HG03565 (cell line): ENCODE measurements around the gene GTF3C5.
"Not testable (repeated sequence)": the region's sequence is repeated elsewhere in the genome, so short reads cannot be mapped to it uniquely, and the experiment has no call there.

Source experiments
- ATAC-seq: cut with Tn5 transposase; IDR thresholded peaks from one replicate; pipeline ENCODE4 v1.9.1; 2021; ENCODE audit warnings: mild to moderate bottlenecking, moderate library complexity; ENCODE audit not compliant: unreplicated experiment

The GTF3C5 gene

DNA sequence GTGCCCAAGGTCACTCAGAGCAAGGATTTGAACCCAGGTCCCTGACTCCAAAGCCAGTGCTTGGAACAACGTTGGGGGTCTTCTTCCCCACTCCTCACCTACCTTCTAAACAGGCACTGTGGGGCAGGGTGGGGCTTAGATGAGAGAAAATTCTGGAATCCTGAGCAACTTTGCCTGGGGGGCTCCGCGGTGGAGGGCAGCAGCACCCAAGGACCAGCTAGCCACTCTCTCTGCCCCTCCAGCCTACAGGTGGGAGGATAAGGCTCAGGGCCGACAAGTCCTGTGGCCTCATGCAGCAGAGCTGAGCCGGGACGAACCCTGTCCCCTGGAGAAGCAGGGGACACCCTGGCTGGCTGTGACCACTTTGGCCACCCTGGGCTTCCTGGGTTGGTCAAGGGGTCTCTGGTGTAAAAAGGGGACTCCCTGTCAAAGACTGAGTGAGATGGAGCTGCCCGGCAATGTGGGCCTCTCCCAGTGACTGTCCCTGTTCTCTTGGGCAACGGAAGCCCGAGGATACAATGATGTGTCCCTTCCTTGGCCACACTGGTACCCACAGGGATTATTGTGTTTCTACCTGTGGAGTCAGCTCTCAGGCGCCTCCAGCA lies 57.5 kb downstream of the GTF3C5 start:
- no peak for ATAC-seq

DNA sequence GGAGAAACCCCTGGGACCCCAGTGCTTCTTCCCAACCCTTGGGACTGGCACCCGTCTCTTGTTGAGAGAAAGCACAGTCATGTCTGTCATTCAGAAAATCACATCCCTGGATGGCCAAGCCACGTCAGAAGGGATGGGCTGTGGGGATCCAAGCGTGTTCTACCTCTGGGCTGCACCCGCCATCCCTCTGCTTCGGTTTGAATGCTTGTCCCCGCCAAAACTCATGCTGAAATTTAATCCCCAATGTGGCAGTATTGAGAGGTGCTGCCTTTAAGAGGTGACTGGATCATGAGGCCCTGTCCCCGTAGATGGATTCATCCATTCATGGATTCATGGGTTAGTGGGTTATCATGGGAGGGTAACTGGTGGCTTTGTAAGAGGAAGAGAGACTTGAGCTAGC lies 58.0 kb downstream of the GTF3C5 start:
- no peak for ATAC-seq

DNA sequence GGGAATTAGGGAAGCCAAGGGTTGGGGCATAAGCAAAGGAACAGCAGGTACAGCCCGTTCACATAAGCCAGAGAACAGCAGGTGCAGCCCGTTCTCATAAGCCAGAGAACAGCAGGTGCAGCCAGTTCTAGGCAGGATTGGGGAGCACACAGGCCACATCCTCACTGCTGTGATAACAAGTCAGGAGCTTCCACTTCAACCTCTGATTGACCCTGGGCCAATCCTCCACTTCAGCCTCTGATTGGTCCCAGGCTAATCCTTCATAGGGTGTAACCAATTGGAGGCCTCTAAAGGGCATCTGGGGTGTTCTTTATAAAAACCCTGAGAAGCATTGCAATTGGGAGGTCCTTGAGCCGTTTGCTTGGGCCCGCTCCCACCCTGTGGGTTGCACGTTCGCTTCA lies 58.5 kb downstream of the GTF3C5 start:
- no peak for ATAC-seq

DNA sequence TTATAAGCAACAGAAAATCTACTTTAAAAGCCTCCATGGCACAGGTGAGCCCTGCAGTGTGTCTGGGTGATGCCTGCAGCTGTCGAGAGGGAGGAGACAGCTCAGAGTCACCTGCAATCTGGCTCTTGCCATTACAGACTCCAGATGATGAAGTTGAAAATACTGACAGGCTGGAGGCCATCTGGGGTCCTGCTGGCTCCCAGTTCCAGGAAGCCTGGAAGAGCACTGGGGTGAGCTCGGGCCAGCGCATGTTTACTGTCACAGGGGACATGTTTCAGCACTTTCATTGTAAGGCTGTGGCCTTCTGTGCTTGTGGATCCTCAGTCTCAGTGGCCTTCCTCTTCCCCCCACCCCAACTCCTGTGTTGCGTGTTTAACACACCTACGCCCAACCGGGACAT lies 59.4 kb downstream of the GTF3C5 start:
- no peak for ATAC-seq

DNA sequence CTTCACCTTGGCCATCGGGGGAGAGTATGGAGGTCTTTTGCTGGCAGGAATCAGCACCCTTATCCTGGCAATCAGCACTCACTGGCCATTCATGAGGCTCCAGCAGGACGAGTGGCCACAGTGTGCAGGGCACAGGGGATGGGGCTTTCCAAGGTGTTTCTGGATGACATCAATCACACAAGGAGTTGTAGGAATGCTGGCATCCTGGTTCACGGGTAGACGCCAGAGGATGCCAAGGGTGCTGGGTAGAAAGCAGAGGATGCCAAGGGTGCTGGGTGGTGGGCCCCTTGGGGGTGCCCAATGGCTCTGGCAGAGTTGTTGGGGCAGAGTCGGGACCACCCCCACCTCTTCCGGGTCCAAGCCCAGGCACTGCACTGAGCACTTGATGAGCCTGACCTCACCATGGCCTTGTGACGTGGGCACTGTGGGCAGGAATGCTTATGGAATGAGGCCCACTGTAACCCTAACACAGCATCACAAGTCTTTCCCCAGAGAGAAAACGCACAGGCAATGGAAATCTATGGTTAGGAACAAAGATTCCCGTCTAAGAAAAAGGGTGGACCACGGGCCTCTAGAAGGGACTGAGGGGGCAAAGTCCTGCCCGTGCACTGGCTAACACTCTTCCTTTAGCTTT lies 60.1 kb downstream of the GTF3C5 start:
- ATAC-seq = no peak

DNA sequence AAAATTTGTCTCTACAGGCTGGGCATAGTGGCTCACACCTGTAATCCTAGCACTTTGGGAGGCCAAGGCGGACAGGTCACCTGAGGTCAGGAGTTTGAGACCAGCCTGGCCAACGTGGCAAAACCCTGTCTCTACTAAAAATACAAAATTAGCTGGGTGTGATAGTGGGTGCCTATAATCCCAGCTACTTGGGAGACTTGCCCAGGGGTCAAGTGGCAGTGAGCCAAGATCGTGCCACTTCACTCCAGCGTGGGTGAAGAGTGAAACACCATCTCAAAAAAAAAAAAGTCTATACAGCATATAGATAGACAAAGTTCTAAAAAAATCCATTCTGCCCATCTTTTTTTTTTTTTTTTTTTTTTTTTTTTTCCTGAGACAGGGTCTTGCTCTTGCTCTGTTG lies 63.6 kb downstream of the GTF3C5 start:
- ATAC-seq = not testable (repeated sequence)

DNA sequence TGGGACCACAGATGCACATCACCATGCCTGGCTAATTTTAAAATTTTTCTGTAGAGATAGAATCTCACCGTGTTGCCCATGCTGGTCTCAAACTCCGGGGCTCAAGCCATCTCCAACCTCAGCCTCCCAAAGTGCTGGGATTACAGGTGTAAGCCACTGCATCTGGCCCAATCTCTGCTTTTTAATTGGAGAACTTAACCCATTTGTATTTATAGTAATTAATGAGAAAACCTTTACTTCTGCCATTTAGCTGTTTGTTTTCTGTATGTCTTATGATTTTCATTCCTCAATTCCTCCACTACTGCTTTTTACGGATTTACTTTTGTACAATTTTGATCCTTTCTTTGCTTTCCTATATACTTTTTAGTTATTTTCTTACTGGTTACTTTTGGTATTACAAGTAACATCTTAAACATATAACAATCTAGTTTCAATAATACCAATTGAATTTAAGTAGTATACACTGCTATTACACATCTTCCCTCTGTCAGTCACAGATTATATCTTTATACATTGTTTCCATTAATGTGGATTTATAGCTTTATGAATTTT lies 64.1 kb downstream of the GTF3C5 start:
- no peak for ATAC-seq

DNA sequence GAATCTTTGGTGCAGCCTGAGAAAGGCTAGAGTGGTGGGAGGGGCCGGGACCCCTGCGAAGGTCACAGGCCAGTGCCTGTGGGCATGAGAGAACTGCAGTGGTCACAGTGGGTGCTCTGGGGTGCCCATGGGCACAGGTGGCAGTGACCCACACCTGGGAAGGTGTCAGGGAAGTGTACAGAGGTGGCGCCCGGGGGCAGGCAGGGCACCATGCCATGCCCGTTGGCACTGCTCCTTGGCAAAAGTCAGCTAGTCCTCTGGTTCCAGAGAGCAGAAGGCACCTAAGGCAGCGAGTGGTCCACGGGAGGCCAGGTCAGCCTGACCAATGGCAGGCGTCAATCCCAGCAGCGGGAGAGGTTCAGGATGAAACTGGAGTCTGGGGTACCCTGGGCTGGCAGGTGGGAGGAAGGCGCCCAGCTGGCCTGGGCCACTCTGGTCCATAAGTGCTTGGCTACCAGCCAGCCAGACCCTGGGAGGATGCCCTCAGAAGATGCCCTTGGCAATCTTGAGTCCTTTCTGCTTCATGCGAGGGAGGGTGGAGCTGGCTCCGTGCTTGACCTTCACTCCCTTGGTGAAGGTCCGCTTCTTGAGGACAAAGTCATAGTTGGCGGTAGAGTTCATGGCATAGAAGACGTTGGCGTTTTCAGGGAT lies 67.4 kb downstream of the GTF3C5 start:
- ATAC-seq = no peak

DNA sequence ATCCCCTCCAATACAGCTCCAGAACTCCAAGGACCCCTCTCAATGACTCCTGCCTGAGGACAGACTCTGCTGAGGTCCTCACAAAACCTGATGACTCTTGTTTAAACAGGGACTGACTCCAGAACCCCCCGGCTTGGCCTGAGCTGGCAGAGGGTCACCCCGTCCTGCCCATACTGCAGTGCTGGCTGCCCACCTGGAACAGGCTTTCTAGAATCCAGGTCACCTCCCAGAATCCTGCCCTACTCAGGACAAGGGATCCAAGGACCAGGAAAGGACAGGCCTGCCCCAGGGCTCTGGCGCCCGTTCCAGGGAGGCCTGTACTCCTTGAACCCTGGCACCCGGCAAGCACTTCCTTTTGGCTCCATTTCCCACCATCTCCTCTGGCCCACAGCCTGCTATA lies 68.1 kb downstream of the GTF3C5 start:
- no peak for ATAC-seq

DNA sequence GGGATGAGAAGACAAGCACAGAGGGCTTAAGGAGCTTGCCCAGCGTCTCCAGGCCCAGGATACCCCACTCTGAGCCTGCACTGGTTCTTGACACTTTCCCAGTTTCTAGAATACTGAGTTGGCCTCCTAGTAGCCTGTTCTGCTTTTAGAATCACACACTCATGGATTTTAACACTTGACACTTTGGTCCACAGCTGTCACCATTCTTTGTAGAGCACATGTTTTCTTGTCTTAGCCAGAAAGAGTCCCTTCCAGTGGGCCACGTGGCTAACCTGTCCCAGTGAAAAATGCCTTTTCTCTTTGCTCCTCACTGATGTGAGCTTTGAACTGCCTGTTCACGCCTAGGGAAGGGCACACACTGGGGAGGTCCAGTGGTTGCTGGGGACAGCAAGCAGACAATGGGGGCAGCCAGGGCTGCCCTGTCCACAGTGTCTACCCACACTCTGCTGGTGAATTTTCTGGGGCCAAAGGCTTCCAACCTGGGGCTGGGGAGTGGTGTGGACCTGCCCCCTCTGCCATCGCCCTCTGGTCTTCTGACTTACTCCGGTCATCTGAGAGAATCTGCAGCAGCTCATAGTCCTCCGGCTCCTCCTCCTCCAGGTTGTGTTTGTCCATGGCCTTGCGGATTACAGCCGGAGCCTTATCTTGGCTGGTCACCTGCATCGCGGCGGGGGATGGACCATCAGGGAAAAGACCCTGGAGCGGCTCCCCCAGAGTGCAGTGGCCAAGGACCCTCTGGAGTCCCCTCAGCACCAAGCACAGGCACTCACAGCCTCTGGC lies 69.1 kb downstream of the GTF3C5 start:
- no peak for ATAC-seq

DNA sequence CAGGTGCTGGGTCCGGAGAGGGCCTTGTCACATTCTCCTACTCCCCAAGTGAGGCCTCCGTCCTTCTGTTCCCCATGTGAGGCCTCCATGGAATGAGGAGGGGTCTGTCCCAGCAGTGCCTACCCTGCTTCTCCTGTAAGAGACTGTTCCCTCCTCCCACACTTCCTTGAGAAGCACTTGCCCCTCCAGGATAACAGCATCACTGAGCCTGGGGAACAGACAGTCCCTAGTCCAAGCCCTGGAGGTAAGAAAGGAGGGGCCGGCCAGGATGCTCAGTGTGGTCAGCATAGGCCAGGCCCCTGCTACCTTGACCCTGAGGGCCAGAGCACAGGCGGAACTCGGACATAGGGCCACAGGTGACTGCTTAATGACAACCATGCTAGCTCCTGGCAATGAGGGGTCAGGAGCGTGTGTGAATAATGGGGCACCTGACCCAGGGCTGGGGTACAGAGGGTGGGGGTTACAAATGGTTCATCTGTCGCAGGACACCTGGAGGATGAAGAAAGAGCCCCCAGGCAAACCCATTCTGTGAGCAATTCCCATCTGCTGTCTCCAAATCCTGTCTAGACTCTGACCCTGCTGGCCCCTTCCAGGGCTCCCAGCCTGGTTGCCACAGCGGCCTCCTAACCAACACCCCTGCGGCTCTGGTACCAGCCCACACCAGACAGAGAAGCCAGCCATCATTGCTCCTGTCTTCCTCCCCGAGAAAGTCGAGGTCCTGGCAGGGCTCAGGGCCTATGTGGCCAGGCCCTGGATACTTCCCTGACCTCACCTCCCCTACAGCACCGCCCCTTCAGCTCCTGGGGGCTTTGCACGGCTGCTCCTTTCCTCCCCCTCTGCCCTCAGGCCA lies 69.9 kb downstream of the GTF3C5 start:
- no peak for ATAC-seq

DNA sequence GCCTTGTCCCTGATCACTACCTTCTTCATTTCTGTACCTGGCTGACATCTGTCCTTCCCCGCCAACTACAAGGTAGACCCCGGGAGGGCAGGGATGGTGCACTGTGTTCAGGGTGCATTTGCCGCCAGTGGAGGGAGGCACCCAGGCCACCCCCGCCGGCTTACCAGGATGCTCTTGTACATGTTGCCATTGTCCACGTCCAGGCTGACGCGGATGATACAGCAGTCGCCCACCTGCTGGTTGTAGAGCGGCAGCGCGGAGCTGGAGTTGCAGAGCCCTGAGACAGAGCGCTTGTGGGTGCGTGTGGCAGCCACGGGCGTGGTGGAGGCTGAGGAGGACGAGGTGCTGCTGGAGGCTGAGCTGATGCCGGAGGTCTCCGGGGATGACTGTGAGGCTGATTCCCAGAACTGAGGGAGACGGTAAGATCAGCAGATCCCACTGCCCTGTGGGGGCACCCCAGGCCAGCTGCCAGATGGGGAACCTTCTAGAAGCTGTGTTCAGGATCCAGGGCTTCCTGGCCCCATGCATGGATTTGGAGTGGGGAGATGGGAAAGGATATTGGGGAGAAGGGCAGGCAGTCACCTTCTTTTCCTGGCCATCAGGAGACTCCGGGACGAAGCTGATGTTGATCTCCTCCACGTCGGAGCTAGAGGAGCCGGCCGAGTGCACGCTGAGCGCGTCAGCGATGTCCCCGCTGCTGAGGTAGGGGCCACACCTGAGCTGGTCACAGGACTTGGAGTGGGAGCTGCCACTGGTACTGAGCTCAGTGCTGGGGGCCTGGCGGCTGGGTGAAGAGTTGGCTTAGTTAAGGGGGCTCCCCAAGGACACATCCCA lies 70.8 kb downstream of the GTF3C5 start:
- ATAC-seq = no peak

DNA sequence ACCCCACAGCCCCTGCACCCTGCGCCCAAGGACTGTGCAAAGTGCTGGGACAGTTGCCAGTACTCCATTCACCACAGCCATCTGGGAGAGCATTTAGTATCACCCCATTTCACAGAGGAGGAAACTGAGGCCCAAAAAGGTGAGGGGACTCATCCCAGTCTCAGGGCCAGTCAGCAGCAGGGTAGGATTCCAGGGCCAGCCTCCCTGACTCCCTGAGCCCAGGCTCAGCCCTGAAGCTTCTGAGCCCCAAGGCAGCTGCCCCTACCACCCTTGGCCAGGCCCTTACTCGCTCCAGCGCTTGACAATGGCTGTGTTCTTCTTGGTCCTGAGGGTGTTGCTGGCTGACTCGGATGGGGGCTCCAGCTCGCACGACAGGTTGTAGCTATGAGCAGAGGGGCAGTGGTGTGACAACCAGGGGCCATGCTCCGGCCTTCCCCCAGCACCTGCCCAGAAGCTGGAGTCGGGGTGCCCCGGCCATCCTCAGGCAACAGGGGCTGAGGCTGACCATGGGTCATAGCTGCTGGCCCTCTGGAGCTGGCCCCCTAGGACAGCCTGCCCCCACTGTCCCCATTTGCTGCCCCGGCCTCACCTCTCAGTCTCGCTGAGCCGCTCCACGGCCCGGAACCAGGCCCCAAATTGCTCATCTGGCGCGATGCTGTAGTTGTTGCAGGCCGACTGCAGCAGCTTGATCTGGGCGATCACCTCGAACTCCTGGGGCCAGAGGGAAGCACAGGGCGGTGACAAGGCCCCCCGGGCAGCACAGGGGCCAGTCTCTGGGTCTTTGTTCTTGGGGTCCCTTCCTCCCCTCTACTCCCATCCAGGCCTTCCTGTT lies 71.6 kb downstream of the GTF3C5 start:
- no peak for ATAC-seq

DNA sequence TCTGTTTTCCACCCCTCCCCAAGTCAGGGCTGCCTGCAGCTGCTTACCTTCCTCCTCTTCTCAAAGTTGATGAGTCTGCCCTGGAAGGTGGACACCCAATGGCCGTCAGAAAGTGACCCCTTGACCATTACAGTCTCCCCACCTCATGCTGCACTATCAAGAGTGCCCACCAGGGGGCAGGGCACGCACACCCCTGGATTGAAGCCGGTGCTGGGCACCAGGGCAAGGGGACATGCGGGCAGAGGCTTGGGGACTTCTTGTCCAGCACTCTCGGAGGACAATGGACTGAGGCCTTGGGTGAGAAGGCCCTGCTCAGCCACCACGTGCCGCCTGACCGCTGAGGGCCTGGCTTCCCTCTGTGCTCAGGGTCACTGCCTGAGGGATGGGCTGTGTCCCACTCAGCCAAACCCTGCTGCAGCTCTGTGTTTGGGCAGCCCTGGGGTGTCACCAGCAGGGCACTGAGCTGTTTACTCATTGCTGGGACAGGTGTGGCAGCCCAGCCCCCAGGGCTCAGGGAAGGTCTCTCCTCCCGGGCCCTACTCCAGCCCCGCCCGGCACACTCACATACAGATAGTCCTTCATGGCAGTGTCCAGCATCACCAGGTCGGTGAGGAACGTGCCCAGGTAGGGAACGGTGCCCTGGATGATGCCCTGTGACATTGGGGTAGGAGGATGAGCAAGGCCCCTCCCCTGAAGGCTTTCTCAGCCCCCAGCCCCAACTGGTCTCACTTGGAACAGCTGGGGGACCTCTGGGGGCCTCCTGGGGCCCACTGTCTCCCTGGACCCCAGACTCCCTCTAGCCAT lies 72.6 kb downstream of the GTF3C5 start:
- no peak for ATAC-seq

DNA sequence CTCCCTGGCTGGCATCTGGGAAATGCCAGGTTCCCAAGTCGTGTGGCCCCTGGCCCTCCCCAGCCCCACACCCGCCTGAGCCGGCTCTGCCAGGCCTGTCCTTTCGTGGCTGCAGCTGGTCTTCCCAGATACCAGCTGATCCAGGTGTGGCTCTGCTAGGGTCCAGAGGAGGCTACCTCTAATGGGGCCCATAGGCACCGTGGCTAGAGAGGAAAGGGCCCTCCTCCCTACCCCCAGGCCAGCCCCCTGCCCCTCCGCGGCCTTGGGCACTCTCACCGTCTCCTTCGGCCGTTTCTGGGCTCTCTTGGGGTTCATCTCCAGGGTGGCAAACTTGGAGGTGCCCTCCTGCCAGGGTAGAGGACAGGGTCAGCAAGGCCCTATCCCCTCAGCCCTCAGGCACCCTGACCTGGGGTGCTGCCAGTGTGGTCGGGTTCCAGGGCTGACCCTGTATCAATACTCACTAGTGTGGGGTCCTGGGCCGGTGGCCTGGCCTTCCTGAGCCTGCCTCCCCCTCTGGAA lies 73.2 kb downstream of the GTF3C5 start:
- no peak for ATAC-seq

DNA sequence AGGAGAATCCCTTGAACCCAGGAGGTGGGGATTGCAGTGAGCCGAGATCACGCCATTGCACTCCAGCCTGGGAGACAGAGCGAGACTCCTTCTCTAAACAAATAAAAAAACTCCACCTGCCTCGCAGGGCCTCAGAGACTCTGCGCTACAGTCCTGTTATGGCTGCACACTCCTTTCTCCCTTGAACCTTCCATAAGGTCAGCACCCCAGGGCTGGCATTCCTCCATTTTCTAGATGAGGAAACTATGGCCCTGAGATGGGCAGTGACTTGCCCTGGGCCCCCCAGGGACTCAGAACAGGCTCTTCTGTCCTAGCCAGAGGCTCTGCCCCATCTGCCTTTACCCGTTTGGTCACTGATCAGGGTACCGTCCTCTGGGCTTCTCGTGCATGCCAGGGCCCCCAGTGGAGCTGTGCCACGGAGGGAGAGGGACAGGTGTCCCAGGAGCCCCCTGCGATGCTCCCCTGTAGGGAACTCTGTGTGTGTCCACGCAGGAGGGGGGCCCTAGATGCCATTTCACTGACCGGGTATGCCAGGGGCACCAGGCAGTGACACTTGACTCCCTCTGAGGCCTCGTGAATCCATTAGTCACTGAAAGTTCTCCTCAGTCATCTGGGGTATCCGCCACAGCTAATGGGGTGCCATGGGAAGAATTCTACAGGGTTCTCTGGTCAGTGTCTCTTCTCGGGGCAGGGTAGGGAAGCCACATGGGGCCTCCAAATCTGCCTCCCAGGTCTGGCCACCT lies 74.1 kb downstream of the GTF3C5 start:
- no peak for ATAC-seq

DNA sequence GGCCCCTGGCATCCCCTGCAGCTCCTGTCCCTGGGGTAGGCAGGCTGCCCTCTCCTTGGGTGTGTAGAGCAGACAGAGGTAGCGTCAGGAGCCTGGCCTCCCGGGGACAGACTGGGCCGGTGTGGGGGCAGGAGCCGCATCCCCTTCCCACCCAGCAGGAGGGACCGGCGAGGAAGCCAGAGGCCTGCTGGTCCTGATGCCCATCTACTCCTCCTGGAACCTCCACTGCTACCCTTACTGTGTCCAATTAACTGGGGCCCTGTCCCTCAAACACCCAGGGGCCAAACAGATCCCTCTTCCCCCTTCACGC lies 74.6 kb downstream of the GTF3C5 start:
- no peak for ATAC-seq
